GM21526 (cell line): Measurements from ENCODE around the gene PTGES.

Experiments used
- ATAC-seq: cut with Tn5 transposase; IDR thresholded peaks from one replicate; pipeline ENCODE4 v1.9.1; 2021; ENCODE audit warnings: moderate library complexity; ENCODE audit not compliant: unreplicated experiment, low FRiP score

The PTGES gene

GRCh38 chr9:129720865-129721545, 31.8 kb downstream of the PTGES start:
- no peak for ATAC-seq

GRCh38 chr9:129720181-129720864, 32.5 kb downstream of the PTGES start:
- no peak for ATAC-seq

DNA sequence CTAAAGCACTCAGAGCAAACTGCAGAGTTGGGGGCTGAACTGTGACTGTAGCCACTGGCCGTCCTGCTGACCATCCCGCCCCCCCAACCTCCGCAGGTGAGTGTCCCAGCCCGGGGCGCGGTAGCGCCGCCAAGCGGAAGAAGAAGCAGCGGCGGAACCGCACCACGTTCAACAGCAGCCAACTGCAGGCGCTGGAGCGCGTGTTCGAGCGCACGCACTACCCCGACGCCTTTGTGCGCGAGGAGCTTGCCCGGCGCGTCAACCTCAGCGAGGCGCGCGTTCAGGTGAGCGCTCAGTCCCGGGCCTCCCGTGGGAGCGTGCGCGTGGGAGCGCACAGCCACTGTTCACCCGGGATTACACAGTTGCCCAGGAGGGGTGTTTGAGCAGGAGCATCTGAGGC, 33.7 kb downstream of the PTGES start:
- no peak for ATAC-seq

- no peak for ATAC-seq
These were observed 34.2 kb downstream of the PTGES start for GRCh38 chr9:129718647-129719046.

- no peak for ATAC-seq
These were observed 34.9 kb downstream of the PTGES start for GRCh38 chr9:129717991-129718390.

DNA sequence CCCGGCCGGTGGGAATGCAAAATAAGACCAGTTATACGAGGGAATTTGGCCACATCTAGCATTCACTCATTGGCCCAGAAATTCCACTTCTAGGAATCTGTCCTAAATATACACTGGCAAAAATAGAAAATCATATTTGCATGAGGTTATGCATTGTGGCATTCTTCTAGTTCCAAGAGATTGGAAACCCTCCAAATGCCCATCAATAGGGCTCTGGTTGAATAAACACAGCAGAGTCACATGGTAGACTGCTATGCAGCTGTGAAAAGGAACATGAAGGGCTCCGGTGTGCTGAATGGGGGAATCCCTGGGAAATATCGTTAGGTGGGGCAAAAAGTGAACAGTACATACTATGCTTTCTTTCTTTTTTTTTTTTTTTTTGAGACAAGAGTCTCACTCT, 36.8 kb downstream of the PTGES start:
- no peak for ATAC-seq

DNA sequence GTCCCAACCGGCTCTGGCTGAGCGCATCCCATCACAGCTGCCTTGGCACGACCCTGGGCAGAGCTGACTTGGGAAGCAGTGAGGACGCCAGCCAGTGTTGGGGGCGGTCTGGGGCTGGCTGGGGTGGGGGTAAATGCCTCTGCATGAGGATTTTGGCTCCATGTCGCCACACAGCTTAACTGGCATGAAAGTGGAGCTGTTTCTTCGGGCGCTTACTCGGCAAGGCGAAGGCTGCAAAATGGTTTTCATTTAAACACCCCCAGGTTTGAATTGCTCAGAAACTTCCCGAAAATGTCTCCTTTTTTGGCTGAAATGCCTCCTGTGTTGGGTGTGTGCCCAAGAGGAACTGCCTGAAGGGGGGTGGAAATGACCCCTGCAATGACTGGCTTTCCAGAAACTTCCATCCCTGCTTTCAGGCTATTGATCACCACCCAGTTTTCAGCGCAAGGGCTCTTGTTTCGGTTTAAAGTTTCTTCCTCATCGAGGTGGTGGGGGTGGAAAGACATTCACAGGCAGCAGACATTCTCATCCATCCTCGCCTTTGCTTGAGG, 38.3 kb downstream of the PTGES start:
- no peak for ATAC-seq

DNA sequence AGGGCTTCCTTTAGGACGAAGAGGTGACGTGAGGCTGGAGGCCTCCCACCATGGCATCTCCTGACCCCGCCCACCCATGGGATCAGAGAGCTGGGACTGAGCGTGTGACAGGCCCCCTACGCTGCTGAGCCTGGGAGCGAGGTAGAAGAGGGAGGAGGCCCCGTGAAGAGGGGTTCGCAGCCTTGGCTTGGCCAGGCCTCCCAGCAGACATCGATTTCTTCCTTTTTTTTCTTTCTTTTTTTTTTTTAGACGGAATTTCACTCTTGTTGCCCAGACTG, 39.5 kb downstream of the PTGES start:
- no peak for ATAC-seq

- ATAC-seq, result no peak
These were observed 40.0 kb downstream of the PTGES start for GRCh38 chr9:129712634-129713401.

DNA sequence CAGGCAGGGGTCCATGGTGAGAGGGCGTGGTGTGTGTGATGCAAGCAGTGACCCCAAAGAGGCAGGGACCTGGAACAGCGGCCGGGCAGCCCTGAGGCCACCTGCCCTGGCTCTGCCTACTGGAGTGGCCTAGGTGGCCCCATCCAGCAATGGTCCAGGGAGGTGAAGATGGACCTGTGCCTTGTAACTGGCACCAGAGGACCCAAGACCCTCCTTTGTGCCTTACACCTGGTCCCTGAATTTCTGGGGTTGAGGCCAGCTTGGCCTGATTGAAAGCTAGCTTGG, 42.7 kb downstream of the PTGES start:
- ATAC-seq, result no peak

DNA sequence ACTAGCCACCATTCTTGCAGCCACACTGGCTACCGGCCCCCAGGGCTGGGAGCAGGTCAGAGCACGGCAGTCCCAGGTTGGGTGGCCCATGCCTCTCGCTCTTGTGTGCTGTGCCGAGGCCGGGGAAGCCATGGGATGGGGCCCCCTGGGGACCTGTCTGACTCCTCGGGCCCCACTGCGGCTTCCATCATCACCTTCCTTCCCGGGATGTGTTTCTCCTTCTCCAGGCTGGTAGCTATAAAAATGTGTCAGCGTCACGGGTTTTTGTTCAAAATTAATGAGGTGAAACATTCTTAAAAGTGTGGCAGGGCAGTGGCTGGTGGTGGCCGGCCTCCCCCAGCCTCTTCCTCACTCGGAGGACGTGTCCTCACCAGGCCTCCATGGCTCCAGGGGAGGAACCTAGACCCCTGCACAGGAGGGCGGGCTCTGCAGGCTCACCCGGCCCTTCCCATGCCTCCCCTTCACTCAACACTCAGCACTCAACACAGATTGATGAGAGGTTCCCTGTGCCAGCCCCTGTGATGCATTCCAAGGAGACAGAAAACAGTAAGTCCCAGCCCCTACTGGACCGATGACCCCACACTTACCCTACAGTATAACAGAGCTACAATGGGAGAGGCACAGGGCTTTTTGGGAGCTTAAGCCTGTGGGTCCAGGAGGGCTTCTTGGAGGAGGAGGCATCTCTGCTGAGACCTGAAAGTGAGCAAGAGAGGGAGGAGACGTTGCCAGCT, 43.2 kb downstream of the PTGES start:
- no peak for ATAC-seq

GRCh38 chr9:129708793-129709192, 44.0 kb downstream of the PTGES start:
- no peak for ATAC-seq

DNA sequence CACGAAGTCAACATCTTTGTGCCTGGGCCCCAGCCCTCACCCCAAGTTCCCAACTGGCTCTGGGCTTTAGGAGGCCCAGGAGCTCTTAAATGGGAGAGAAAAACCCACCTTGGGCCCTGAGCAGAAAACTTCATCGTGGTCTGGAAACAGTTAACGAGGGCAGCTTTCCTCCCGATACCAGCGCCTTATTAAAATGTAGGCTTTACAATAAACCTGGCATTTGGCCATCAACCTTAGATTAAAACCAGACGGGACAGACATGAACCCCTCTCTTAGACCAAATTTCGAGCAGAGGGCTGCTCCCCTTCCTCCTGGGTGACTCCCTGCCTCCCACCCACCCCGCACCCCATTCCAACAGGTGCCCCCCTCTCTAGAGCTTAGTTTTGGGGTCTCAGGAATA, 48.0 kb downstream of the PTGES start:
- no peak for ATAC-seq

DNA sequence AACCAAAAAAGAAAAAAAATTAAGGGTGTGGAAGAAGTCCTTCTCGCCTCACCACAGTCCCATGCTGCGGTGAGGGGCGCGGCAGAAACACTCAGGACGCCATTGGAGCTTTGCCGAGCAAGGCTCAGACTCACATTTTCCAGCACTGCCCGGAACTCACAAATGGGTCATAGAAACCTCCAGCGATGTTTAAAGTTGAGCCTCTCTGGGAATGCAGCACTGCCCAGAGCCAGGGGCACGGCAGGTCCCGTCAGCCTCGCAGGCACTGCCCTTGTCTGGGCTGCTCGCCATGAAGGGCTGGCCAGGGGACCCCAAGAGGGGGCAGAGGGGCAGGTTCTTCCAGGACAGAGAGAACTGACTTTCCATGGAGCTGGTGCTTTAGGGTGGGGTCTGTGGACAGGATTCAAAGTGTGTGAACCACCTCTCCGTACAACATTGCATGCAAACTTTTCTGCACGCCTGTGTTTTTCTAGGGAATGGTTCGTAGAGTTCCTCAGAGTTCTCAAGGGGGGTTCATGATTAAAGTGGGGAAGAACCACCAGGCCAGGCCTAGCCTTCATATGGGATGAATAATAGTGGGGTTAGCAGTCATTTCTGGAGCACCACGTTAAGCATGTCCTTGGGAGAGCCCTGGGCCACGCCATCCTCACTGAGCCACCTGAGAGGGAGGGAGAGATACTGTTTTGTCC, 49.0 kb downstream of the PTGES start:
- no peak for ATAC-seq

DNA sequence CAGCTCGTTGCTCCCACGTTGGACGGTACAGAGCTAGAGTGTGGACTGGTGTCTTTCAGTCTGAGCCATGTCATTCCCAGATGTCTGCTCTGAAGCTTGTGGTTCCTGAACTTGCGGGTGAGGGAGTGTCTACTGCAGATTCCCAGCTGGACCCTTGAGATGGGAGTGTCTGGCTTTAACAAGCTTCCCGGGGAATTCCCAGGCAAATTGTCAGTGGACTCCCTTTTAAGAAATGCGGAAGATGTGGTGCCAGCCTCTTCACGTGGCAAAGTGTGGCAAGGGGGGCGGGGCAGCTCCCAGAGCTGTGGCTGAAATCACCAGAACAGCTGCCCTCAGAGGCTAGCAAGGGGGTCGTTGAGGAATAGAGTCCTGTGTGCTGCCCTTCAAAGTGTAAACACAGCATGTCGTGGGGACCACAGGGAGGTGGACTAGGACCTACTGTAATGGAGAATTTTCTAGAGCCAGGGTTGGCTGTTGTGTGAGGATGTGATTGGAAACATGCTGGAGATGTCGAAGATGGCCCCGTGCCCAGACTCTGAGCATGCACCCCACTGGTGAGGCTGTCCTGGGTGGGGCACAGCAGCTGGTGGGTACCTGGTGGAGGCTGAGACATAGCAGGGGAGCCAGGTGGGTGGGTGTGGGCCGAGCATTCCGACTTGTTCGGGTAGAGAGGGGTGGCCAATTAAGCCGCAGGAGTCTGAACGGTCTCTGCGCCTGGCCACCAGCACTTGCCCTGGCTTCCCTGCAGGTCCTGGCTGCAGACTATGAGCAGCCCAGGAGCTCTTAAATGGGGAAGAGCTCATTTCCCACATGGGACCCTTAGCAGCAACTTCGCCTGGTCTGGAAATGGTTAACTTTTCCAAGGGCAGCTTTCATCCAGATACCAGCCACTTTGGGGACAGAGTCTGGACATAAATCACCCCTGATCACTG, 50.0 kb downstream of the PTGES start:
- no peak for ATAC-seq

- no peak for ATAC-seq
These were observed 51.3 kb downstream of the PTGES start for GRCh38 chr9:129701549-129701948.

- no peak for ATAC-seq
These were observed 51.8 kb downstream of the PTGES start for GRCh38 chr9:129701054-129701453.

DNA sequence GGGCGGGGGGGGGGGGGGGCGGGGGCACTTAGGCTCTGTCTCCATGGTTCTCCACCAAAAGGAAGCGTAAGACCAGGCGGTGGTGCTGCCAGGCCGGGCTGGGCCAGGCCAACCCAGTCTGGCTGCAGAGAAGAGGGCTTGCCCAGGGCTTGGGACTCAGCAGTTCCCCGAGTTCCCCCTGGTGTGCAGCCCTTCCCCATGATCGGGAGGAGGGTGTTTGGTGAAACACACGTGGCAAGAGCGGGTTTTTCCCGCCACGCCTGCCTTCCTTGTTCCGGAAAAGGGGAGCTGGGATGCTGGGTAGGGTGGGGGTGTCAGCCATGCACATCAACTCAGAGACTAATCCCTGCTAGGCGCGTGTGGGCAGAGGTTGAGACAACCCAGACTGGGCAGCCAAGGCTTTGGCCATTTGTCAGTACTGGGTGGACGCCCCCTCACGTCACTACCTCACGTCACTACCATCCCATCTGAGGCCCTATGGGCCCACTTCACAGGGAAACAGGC, 54.5 kb downstream of the PTGES start:
- ATAC-seq, result no peak

DNA sequence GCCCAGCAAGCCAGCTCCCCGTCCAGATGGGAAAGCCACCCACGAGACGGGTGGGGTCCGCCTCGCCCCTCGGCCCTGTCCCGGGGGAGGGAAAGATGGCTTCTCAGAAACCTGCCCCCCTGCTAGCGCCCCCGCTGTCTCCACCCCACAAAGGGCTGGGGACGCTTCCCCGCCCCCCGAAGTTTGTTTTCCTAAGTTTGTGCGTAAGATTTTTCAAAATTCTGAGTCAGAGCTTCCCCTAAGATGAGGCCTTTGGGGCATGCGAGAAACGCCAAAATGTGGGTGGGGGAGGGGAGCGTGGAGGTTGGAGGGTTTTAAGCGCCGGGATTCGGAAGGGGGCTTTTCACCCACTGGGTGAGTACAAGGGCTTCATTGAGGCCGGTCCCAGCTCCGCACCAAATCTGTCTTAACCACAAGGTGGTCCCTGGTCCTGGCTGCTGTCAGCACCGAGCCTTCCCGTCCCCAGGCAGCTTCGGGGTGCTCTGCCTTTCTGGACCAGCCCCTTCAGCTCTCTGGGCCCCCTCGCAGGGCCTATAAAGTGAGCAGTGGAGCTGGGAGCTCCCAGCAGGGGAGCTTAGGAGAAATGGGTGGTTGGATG, 55.1 kb downstream of the PTGES start:
- ATAC-seq, result no peak
